ENCODE measurements around the gene TMEM217.

Gene TMEM217

DNA sequence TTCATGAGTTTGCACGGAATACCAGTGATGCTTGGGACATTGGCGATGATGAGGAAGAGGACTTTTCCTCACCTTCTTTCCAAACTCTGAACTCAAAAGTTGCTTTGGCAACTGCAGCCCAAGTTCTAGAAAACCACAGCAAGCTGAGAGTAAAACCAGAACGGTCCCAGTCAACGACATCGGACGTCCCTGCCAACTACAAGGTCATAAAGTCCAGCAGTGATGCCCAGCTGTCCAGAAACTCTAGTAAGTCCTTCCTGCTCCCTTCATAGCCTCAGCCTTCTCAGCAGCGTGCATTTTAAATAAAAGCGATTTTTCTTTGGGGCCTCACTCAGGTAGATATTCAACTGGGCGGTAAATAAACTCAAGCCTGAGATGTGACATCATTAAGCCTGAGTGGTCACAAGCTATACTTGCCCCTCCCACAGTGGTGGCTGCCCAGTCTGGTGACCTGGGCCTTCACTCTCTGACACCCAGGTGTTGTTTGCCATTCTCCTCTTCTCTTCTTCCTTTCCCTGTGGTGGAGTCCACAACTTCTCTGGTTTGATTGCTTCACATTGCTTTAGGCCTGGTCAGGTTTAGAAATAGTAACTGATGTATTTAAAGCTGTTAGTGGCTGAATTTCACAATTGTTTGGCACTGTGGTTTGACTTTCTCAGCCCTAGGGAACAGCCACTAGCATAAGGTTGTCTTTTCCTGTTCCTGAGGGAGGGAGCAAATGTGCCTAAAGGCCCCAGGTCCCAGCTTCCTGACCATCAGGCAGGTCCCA, 21.6 kb upstream of the TMEM217 start:
- no peak for DNase-seq

DNA sequence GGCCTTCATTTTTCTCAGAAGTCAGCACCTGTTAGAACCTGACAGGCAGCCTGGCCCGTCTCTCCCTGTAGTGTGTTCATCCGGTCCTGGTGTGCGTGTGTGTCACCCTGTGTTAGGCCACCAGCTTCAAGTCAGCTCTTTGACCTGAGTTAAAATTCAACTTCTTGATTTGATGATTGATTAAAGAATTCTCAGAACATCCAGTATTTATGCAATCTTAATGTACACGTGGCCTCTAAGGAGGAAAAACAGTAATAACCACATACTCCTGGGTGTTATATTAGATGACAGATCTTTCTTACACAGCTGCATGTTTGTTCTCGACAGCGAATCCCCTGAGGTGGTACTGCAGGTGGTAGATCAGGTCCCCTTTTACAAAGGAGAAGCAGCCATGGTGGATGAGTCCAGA, 19.1 kb upstream of the TMEM217 start:
- DNase-seq: no peak

DNA sequence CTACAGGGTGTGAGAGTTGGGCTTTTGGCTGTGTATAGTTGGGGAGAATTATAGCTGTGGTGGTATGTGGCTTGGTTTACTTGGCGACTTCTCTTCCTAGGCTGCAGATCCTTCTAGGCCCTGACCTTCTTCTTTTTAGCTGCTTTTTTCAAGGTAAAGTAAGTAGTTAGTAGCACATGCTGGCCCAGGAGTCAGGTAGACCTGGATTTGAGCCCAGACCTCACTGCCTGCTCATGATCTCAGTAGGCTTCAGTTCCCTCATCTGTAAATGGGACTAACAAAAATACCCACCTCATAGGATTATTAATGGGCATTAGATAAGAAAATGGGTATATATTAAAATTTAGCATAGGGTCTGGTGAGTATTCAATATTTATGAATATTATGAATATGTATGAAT, 17.4 kb upstream of the TMEM217 start:
- no peak for DNase-seq

DNA sequence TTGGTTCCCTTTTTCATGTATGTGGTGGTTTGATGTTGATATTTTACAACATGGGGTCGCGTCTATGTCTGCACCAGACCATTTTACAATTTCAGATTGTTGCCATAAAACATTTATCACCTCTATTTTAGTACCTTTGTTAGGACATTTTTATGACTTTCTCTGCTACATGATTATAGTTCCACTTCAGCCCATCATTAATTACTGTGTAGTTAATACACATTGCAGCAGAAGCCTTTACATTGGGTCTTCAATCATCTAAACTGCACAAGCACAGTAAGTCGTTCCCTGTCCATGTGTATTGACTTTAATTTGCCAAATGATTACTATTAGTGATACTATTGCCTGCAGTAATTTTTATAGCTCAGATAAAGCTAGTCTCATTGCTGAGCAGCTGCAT, 15.7 kb upstream of the TMEM217 start:
- DNase-seq: no peak

DNA sequence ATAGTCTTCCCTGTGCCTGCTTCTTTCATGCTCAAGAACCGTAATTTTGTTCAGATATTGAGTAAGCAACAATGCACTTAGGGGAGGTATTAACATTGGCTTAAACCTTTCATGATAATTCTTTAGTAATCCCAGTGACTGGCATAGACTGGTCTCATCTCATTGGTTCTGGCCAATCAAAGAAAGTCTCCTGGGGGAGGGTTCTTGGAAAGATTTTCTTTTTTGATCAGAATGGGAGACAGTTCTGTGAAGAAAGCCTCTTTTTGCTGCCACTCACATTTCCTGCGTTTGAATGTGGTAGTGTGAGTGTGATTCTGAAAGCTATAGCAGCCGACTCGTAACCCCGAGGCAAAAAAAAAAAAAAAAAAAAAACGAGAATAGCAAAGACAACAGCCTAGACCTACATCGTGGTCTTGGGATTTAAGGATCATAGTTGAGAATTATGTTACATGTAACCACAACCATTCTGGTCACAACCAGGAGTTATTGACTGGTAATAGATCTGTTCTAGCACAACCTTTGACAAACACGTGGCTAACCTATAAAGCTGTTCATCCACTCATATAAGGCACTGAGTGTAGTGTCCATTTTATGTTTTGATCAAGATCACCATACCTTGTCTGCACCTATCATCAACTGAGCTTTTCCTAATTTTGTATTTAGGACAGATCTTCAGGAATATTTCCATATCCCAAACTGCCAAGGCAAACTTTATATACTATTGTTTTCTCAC, 15.1 kb upstream of the TMEM217 start:
- no peak for DNase-seq

DNA sequence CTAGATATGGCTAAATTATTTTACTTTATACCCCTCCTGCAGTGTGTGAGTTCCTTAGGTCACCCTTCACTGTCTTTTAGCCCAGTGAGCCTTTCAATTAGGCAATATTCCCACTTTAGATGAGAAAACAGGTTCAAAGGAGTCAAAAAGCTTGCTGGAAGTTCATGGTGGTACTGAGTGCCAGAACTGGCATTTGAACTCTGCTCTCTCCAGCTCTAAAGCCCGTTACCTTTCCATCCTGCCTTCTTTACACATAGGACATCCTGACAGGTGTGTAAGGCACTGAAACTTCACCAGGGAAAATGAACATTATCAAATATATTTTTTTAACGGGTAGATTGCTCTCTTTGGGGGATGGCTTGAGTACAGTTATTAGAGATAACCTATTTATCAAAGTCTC, 11.2 kb upstream of the TMEM217 start:
- no peak for DNase-seq

DNA sequence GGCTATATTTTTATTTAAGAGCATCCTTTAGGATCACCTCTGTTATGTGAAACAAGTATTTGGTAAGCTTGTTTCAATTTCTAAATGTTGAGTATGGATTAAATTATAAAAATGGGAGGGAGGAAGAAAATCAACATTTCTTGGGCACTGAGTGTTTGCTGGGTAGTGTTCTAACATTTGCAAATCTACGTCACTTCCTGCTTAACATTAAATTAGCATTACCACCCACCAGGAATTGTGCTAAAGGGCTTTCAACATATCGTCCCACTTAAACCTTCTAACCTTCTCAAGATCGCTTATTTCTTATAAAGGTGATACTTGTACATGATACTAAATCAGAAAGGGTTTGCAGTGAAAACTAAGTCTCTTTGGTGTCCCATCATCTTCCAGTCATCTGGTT, 7.9 kb upstream of the TMEM217 start:
- DNase-seq: no peak

DNA sequence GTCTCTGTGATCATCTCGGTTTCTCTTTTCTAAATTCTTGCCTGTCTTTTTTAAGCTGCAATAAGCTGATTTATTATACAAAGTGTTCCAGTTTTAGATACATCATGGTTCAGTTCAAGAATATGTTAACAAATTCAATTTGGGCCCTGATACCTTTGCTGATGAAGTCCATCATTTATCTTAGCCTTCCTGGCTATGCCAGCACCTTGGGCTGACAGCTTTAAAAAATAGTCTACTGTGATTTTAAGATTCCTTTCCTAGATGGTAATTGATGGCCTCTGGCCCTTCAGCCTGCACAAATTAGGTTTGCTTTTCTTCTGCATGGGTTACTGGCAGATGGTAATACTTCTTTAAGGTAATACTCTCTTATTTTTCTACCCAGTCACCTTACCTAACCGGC, 7.1 kb upstream of the TMEM217 start:
- no peak for DNase-seq

DNA sequence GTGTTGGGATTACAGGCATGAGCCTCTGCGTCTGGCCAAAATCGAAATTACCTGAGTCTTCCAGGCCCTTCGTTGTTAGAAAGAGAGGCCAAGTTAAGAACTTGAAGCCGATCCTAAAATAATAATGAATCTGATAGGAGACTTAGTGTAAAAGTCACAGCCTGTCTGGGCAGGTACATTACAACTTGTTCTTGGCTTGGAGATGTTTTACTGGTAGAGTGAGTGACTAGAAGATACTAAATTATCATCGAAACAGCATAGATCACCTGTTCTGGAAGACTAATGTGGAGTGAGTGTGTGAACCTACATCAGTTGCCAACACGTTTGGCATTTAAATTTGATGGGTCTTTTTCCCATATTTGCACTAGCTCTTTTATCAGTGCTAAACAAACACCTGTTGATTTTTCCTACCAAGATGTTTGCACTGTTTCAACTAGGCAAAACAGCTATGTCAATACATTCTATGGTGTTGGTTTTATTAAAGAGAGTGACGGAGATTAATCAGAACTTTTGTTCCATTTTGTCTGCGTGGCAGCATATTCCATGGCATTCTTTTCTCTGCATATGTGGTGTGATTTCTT, 4.6 kb upstream of the TMEM217 start:
- DNase-seq: no peak

DNA sequence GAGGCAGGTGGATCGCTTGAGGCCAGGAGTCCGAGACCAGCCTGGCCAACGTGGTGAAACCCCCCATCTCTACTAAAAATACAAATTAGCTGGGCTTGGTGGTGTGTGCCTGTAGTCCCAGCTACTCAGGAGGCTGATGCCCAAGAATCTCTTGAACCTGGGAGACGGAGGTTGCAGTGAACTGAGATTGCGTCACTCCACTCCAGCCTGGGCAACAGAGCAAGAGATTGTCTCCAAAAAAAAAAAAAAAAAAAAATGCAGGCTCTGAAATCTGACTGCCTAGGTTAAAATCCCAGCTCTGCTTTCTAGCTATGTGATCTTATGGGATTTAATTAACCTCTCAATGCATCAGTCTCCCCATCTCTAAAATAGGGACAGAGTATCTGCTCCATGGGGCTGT, 3.3 kb upstream of the TMEM217 start:
- no peak for DNase-seq

DNA sequence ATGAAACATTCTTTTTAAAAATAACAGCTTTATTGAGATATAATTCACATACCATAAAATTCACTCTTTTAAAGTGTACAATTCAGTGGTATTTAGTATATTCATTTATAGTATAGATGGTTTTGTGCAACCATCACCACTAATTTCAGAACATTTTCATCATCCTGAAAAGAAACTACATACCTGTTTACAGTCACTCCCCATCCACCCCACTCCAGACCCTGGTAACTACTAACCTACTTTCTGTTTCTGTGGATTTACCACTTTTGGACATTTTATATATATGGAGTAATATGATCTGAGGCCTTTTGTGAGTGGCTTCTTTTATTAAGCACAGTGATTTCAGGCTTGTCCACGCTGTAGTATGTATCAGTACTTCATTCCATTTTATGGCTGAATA, 2.5 kb upstream of the TMEM217 start:
- DNase-seq: no peak

DNA sequence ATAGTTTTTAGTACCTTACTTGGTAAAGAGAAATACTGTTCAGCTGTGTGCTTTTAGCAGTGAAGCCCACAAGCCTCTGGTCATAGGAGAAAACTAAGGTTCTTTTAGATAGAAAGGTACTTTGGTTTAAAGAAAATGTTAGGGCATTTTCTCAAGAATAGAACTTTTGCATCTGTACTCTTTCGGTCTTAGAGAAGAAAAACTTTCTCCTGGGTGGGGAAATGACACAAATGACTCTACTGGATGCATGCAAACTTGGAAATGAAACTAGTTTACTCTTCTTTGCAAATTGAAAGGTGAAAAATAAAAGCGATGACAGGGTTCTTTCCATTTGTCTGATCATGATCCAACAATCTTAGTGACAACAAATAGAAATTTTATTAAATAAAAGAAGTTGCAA, 2.1 kb upstream of the TMEM217 start:
- DNase-seq: no peak

DNA sequence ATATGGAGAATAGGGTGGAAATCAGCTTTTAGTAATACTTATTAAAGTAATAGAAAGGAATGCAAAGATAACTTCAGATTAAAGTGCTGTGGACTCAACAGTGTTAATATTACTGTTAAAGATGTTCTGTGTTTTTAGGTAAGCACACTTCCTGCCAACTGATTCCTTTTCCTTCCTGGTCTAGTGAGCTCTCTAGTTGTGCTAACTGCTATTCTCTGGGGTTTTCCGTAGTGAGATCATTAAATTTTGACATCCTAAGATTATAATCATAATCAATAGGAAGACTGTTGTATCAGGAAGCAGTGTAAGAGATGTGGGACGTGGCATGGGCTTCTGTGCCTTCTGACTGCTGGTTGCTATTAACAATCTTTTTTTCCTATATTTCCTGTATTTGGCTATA, 1.2 kb upstream of the TMEM217 start:
- DNase-seq: no peak

DNA sequence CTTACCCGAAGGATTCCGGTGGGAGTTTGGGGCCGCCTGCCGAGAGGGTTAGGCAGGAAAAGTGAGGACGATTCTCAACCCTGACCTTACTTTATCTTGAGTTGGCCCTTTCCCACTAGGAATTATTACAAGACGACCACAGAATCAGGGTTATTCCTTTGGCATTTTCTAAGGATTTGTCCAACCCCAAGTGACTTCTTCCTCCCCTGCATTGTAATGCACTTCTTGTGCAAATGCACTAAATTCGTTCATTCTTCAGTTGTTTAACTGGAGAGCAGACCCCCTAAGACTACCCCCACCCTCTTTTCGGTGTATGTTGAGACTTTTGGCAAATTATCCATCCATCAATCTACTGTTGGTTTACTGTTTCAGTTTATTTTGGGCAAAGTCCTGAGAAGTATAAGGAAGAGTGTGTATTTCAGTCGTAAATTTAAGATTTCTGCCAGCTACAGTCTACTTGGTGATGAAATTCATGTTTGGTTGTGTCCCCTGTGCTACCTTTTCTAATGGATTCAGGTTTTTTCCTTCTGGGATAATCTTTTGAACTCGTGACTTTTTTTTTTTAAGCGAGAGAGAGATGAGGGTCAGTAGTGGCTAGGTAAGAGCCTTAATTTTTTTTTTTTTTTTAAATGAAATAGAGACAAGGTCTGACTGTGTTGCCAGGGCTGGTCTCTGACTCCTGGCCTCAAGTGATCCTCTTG, 611 bp upstream of the TMEM217 start:
- DNase-seq: no peak

DNA sequence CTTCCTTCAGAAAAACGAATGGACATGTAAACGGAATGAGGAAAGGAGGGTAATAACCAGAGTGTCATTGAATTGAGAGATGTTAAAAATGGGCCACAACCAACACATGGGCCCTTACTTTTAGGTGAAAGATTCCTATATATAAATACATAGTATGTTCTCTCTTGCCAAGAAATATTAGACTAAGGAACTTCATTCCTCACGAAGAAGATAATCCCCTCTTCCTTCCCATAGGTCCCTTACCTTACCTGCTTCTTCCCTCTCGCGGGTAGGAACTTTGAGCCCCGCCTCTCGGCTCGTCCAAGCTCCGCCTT, 667 bp downstream of the TMEM217 start:
- no peak for DNase-seq

DNA sequence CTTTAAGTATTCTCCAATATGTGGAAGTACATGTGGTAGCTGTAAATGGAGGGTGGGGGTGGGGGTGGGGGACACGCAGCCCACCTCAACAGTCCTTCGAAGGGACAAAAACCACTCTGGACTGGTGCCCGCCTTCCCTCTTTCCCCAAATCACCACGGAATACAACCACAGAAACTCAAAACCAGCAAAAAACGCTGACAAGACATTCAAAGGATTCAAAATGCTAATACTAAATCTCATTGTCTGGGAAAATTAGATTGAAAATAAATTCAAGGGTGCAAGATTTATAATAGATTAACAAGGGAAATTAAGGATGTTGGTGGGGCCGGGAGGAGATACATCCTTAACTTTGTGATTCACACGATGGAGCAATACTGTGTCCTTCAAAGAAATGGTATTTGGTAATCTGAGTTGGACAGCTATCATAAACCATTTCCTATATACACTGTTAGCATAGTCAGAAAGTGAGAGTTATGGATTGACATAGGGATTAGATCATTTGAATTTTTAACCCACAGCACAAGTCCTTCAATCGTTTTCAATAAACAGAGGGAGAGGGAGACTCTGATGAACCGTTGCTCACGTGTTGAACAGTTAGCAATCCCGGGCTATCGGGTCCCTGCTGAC, 1.1 kb downstream of the TMEM217 start:
- no peak for DNase-seq

DNA sequence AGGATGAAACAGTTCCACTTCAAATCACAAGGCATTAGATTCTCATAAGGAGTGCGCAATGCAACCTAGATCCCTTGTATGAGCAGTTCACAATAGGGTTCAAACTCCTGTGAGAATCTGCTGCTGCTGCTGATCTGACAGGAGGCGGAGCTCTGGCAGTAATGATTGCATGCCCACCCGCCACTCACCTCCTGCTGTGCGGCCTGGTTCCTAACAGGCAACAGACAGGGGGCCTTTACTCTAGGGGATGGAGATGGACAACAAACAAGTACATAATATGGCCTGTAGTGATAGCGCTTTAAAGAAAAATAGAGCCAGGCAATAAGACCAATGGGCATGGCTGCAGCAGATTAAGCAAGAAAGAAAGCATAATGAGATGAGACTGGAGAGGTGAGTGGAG, 3.1 kb downstream of the TMEM217 start:
- DNase-seq: no peak

DNA sequence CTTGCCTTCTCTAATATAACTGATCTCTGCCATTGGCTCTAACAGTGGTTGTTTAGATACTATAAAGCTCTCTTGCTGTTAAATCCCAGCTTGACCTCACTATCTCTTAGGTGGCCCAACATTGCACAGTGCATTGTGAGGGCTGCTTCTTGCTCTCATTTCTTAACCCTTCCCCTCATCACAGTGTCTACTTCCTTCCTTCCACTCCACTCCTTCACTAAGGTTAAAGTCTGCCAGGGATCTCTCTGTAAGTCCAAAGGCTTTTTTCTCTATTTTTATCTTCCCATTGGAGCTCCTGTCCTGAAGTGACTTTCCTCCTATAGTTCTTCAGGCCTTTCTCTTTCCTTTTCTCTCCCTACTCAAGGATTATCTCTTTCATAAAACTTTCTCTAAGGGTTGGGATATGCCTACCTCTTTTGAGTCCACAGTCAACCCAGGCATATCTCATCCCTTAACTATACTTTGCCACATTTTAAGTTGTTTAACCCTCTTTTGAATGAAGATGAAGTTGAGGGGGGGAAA, 4.4 kb downstream of the TMEM217 start:
- no peak for DNase-seq

DNA sequence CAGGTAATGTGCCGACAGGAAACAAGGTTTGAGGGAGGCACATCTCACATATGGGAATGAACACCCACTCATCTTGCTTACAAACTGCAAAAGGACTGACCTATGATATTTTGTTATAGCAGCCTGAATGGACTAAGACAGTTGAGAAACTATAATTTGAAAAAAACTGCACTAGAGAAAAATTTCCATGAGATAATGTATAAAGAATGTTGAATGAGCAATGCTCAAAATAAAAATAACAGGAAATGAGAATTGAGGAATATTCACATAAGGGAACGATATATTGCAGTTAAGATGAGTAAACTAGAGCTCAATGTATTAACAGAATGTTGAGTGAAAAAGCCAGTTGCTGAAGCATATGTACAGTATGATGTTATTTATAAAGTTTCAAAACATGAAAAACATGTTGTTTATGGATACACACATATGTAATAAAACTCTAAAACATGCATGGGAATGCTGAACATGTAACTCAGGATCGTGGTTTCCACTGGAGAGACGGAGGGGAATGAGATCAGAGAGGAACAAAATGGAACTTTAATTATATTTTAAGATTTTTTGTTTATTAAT, 6.6 kb downstream of the TMEM217 start:
- no peak for DNase-seq

DNA sequence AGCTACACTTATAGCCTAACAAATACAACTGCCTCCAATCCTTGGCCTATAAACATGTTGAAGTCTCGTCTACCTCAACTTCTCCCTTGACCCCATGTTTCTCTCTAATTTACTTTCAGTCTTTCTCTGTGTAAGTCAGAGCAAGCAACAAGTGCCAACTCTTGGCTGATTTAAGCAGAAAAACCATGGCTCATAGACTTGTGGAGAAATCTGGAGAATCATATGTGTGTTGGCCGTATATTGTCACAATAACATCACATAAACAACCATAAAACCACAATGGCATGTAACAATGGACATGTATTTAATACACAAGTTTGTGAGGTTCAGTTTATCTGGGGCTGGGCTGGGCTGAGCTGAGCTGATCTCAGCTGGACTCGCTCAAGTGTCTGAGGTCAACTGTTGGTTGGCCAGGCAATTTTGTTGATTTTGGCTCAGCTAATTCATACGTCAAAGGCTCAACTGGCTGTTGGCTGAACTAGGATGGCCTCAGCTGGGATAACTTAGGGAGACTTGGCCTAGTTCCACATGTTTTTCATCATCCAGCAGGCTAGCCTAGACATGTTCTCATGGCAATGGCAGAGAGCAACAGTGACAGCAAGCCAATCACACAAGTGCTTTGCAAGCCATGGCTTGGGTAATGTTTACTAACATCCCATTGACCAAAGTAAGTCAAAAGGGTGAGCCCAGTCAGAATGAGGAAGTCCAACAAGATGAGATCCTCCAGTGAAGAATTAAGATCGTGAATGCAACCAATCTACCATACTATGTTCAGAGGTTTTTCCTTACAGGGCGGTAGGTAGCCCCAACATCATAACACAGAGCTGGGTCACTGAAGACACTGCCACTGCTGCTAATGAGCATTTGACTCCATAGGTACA, 13.3 kb downstream of the TMEM217 start:
- DNase-seq: peak; percentile 92

DNA sequence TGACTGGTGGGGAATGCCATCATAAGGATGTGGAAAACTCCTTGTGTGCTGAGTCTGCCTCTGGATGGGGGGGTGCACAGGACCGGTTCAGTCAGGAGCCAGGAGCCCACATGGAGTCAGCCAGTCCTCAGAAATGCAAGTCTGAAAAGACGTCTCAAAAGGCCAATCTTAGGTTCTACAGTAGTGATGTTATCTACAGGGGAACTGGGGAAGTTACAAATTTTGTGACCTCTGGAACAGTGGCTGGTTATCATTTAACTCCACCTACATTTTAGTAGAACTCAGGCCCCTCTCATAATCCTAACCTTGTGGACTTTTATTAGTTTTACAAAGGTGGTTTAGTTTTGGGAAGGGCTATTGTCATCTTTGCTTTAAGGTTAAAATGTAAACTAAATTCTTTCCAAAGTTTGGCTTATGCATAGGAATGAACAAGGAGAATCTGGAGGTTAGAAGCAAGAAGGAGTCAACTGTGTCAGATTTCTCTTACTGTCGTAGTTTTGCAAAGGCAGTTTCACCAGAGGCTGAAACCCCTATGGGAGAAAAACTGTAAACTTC, 14.1 kb downstream of the TMEM217 start:
- DNase-seq: no peak
